Measurements from ENCODE around the gene JARID2. TPM values are rescaled to one million over a fixed set of nuclear protein-coding genes. Genes with fewer than 3 reads are reported as not detected.

Gene JARID2
- total RNA-seq, 2 donors from 2014 or later, result 9.1 to 10.7 TPM

GRCh38 chr6:15282334-15282733, 36.5 kb downstream of the JARID2 start:
- no peak for DNase-seq
- no peak for TF ChIP-seq CTCF (IDR thresholded peaks at IDR 0.05)
- no peak overlapping the region for H3K9ac ChIP-seq (ENCODE audit: low read depth in 2 of 2, low read length in 2 of 2)
- H3K9me3 ChIP-seq, result no peaks in the 10 kb centered on the region
- no peaks in the 10 kb centered on the region for H3K36me3 ChIP-seq
- intact Hi-C loops (cut with DNase I), result no loop called here
- peaks cover 10% of the 10 kb centered on the region for H3K4me1 ChIP-seq
- no peaks in the 10 kb centered on the region for H3K27me3 ChIP-seq
- no peak overlapping the region for H3K4me3 ChIP-seq
- no peak overlapping the region for H3K27ac ChIP-seq

GRCh38 chr6:15283986-15284361, 38.1 kb downstream of the JARID2 start:
- intact Hi-C loops (cut with DNase I), result no loop called here
- Histone ChIP-seq H3K4me1 (peaks cover 10% of the 10 kb centered on the region), H3K4me3 (no peak overlapping the region), H3K9me3 (no peaks in the 10 kb centered on the region), H3K9ac (ENCODE audit: low read depth in 2 of 2, low read length in 2 of 2) (no peak overlapping the region), H3K27me3 (no peaks in the 10 kb centered on the region), H3K36me3 (no peaks in the 10 kb centered on the region), H3K27ac (no peak overlapping the region)
- TF ChIP-seq CTCF (IDR thresholded peaks at IDR 0.05), result no peak
- DNase-seq, result no peak

- no peak for DNase-seq
- Histone ChIP-seq H3K27me3 (no peaks in the 10 kb centered on the region), H3K9me3 (no peaks in the 10 kb centered on the region), H3K27ac (no peak overlapping the region), H3K36me3 (no peaks in the 10 kb centered on the region), H3K4me3 (no peak overlapping the region), H3K9ac (ENCODE audit: low read depth in 2 of 2, low read length in 2 of 2) (no peak overlapping the region), H3K4me1 (peaks cover 14% of the 10 kb centered on the region)
- intact Hi-C loops (cut with DNase I), result no loop called here
- TF ChIP-seq CTCF (IDR thresholded peaks at IDR 0.05), result no peak
These were observed 38.9 kb downstream of the JARID2 start for GRCh38 chr6:15284743-15285142.

GRCh38 chr6:15285682-15286294, 39.9 kb downstream of the JARID2 start:
- intact Hi-C loops (cut with DNase I), result no loop called here
- no peaks in the 10 kb centered on the region for H3K27me3 ChIP-seq
- no peak overlapping the region for H3K27ac ChIP-seq
- H3K9me3 ChIP-seq, result no peaks in the 10 kb centered on the region
- TF ChIP-seq CTCF (IDR thresholded peaks at IDR 0.05), result no peak
- DNase-seq, result no peak
- no peak overlapping the region for H3K9ac ChIP-seq (ENCODE audit: low read depth in 2 of 2, low read length in 2 of 2)
- H3K36me3 ChIP-seq, result no peaks in the 10 kb centered on the region
- no peak overlapping the region for H3K4me3 ChIP-seq
- H3K4me1 ChIP-seq, result peaks cover 11% of the 10 kb centered on the region

GRCh38 chr6:15287670-15288375, 42.0 kb downstream of the JARID2 start:
- Histone ChIP-seq H3K27me3 (no peaks in the 10 kb centered on the region), H3K36me3 (no peaks in the 10 kb centered on the region), H3K4me1 (peaks cover 3% of the 10 kb centered on the region), H3K9me3 (no peaks in the 10 kb centered on the region), H3K9ac (ENCODE audit: low read depth in 2 of 2, low read length in 2 of 2) (no peak overlapping the region), H3K27ac (no peak overlapping the region), H3K4me3 (no peak overlapping the region)
- intact Hi-C loops (cut with DNase I), result no loop called here
- TF ChIP-seq CTCF (IDR thresholded peaks at IDR 0.05), result no peak
- DNase-seq, result no peak

All from colonic mucosa (tissue), 4 donors.